Measurements from ENCODE around the gene GALP.

DNA sequence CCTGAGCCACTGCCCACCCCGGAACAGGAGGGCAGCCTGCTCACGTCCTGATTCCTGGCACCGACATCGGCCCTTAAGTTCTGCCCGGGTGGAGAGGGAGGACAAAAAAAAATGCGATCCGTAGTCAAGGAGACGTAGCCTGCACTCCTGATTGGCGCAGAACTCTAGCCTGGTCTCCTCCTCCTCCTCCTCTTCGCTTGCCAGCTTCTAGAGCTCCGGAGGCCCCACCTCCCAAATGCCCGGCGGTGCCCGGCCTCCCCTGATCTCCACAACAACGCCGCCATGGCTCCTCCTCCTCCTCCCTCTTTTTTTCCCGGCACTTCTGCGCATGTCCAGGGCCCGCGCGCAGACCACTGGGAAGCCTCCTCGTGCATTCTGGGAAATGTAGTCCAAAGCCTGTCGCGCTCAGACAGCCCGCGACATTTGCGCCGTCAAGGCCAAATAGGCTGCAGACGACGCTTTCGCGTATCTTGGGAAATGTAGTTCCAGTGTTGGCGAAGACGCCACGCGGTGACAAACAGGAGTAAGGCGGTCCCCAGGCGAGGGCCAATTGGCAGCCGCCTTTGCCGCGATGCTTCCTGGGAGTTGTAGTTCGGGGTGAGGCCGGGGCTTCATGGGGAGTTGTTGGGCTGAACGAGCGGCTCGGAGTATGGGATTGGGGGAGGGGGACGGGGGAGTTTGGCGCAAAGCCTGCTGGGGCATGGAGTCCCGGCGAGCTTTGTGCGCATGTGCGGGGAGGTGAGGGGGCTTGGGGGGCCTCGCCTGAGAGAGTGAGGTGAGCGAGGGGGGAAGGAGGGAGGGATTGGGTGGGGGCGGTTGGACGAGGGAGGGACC lies 35.0 kb upstream of the GALP start, which contains the start of gene ZNF444:
- TF ChIP-seq CTCF (conservative IDR thresholded peaks at IDR 0.05) = no peak
- TF ChIP-seq EZH2 (IDR thresholded peaks at IDR 0.05; ENCODE audit: low read depth) = no peak

Measured in PC-9 (cell line).